HG03139 (cell line): ENCODE results near the gene R3HDM1.
"Not testable (repeated sequence)": the region's sequence is repeated elsewhere in the genome, so short reads cannot be mapped to it uniquely, and the experiment has no call there.

ENCODE experiments used
- ATAC-seq: cut with Tn5 transposase; IDR thresholded peaks from one replicate; pipeline ENCODE4 v1.9.1; 2021; ENCODE audit not compliant: unreplicated experiment

Gene R3HDM1

DNA sequence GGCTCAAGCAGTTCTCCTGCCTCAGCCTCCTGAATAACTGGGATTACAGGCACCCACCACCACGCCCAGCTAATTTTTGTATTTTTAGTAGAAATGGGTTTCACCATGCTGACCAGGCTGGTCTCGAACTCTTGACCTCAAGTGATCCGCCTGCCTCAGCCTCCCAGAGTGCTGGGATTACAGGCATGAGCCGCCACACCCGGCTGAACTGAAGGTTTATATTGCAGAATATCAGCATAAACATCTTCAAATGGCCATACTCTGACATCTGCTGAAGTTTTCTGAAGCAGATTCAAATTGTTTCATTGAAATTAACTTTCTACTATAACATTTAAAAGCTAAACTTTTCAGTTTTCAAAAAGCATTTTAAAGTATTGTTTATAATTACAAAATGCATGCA is 172.8 kb downstream of the R3HDM1 start:
- ATAC-seq: not testable (repeated sequence)

DNA sequence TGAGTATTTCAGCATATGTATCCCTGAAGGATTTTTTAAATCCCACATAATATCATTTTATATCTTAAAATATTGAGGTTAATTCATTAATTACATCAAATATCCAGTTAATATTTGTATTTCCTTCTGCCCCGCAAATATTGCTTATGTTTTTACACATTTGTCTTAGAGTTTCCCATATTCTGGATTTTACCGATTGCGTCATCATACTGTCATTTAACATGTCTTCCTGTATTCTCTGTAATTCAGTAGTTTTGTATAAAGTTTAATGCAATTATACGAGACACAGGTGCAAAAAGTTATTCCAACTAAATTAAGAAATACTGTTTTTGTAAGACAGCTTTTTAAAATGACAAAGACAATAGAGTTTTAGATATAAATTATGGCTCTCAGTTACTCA is 176.9 kb downstream of the R3HDM1 start:
- no peak for ATAC-seq

DNA sequence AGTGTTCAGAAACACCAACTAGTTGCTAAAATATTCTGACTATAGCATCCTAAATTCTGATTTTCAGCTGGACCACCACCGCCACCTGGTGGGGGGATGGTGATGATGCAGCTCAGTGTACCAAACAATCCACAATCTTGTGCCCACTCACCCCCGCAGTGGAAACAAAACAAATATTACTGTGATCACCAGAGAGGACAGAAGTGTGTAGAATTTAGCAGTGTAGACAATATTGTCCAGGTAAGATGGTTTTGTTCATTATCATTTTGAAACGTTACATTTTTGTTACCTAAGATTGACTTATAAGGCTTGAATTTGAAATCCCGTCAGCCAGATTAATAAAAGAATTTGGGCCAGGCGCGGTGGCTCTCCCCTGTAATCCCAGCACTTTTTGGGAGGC is 178.7 kb downstream of the R3HDM1 start:
- peak; percentile 61 for ATAC-seq

DNA sequence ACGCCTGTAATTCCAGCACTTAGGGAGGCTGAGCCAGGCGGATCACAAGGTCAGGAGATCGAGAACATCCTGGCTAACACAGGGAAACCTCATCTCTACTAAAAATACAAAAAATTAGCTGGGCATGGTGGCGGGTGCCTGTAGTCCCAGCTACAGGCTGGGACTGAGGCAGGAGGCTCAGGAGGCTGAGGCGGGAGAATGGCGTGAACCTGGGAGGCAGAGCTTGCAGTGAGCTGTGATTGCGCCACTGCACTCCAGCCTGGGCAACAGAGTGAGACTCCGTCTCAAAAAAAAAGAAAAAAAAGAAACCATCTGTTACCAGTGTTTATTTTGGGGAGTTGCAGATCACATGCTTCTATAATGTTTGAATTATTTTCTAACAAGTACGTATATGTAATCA is 183.8 kb downstream of the R3HDM1 start:
- not testable (repeated sequence) for ATAC-seq

DNA sequence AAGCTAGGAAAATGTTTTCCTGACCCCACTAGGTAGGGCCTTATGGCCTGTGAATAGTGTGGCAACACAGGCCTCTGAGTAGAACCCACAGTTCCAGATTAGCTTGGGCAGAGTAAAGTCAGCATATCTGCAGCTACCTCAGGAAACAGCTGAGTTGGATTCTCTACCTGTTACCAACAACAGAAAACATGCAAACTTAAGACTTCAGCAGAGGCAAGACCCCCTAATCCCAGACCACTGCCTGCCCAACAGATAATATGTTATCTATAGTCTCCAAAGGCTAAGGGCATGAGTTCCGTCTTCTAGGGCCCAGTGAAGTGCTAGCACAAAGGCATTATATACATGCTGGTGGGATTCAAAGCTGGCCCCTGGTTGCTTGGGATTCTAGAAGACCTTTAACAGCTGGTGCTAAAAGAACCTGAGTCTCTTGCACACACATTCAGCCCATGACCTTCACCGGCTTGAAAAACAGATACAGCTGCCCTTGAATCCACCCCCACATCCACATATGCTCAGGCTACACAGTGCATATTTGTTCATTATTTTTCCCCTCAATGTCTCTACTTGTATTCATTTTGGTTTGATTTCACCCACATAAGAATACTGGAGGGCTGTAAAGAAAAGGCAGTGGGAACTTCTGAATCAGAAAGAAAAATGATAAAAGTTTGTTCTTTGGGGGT is 196.9 kb downstream of the R3HDM1 start:
- no peak for ATAC-seq

DNA sequence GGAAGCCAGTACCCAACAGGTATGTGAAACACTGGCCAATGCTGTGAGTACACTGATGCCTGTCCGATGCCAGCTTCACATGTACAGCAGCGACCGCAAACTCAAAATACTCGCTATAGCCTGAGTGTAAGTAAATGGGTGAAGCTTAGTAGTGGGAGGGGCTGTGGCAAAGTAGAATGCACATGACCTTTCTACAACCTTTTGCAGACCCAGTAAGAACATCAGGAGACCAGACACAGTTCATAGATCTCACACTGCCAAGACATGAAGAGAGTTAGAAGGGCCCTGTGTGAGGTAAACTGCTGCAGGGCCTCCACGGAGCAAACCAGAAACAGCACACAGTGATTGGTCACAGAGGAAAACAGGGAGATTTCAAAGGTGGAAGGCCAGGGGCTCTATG is 201.3 kb downstream of the R3HDM1 start:
- ATAC-seq: no peak

DNA sequence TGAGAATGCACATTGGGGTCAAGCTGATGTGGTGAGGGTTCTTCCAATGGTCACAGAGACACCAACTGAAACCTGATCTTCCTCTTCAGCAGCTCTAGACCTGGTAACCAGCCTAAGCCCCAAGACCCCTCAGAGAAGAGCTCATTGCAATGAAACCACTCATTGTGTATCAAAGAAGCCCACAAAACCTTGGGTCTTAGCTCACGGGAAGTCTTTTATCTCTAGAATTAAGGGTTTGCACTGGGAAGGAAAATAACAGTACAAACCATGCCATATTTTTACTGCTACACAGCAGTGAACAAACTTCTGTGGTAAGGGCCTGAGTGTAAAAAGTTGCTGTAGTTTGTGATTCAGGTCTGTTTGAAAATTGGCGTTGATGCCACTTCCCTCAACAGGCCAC is 201.8 kb downstream of the R3HDM1 start:
- ATAC-seq: no peak

DNA sequence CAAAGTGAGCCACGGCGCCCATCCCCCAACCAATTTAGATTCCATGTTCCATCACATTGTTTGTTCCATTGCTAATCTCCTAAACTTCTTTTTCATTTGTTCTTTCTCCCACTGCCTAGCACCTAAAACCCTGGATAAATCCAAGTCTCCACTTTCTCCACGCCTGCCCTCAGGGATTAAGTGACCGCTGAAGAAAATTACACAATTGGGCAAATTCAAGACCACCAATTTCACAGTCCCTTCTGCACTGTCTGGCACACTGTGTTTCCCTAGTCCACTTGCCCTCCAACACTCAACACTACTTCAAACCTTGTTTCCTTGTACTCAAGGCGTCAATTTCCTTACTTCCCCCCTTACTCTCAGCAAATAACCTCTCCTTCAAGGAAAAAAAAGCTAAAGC is 205.3 kb downstream of the R3HDM1 start:
- no peak for ATAC-seq

DNA sequence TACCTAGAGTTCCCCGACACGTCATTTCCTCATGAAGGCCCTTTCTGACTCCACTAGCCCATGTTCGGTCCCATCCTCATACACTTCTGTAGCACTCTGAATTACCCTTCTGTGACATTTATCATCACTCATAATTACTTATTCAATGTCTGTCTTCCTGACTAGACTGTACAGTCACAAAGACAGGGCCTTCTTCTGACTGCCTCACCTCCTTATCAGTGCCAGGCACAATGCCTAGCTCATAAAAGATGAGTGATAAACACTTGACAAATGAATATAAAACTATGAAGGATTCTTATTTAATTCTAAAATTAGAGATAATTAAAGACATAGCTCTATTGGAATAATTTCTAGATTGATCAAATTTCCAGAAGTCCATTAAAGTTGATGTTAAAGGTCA is 208.9 kb downstream of the R3HDM1 start:
- ATAC-seq: no peak

DNA sequence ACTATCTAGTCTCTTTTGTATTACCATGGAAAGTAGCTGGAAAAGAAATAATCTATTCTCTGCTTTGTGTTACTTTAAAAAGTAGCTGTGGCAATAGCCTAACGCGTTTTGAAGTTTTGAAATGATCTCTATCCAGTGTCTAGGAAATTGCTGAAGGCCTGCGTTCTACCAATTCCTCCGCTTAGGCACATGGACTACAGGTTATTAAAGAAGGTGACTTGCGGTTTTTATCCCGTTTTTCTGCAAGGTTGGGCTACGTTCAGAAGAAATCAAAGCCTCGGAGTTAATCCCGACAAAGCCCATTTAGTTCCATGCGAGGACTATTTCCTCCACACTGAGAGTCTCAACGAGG is 209.7 kb downstream of the R3HDM1 start:
- no peak for ATAC-seq

DNA sequence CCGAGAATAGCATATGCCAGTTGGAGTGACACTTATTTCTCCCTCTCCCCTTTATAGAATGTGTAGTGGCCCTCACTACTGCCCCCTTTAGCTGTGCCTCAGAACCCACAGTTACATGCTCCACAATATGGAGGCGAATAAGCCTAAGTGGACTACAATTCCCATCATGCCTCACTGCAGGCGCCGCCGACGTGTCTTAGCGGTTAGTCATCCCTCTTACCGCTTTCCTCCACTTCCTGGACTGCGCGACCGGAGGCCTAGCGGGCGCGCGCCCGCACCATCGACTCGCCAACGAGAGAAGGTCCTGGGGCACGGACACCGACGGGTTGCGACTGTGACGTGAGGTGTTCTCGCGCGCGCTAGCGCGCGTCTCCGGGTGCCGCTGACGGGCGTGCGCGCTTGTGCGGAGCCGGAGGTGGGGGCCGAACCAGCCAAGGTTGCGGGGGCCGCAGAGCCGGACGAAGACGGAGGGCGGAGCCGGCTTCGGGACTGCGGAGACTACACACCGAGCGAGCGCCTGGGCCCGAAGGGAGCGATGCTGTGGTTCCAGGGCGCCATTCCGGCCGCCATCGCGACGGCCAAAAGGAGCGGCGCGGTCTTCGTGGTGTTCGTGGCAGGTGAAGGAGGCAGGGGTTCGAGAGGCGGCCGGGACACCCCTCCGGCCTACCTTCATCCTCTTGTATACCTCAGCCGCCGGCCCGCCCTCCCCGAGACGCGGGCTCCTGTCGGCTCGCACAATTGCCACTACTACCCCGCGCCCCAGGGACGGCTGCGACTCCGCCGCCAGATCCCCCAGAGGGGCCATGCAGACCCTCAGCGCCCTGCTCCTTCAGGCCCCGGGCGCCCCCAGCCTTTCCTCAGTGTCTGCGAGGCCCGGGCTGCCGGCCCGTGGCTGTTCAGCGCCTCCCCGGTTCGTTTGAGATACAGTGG is 210.4 kb downstream of the R3HDM1 start, which contains the start of gene UBXN4:
Gene UBXN4 (plus strand): TSS at position 461 of the 930 bp plus-strand sequence. CDS start 75 bp downstream, at position 536.
- peak; percentile 95 for ATAC-seq

DNA sequence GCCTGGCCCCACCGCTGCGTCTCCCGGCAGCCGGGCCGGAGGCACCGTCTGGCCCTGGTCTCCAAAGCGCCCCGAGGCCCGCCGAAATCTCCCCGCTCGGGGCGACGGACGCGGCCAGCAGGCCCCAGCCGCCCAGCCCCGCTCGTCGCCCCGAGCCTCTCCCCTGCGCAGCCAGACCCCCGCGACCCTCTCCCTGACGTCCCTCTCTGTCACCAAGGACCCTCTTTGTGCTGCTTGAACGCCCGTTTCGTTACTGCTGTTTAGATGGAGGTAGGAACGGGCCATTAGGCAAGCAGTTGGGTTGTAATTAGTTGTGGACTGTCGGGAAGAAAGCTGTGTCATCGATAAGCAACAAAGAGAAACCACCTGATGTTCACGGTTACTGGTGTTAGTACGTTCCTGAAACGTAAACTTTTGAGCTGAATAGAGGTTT is 211.1 kb downstream of the R3HDM1 start:
- peak; percentile 8 for ATAC-seq

DNA sequence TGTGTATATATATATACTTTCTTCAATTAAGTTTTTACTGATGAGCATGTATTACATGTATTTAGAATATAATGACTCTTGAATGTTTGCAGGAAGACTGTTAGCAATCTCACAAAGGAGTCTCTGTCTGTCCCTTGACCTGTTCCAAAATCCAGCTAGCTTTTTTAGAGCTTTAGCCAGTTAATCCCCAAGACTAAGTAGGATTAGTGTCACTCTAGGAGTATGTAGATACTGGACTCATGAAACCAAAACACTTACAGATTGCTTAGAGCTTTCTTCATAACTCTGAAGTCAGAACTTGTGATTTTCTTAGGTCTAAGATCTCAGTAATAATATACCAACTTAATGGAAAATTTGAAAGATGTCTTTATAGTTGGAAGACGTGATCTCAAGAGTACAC is 212.6 kb downstream of the R3HDM1 start:
- no peak for ATAC-seq

DNA sequence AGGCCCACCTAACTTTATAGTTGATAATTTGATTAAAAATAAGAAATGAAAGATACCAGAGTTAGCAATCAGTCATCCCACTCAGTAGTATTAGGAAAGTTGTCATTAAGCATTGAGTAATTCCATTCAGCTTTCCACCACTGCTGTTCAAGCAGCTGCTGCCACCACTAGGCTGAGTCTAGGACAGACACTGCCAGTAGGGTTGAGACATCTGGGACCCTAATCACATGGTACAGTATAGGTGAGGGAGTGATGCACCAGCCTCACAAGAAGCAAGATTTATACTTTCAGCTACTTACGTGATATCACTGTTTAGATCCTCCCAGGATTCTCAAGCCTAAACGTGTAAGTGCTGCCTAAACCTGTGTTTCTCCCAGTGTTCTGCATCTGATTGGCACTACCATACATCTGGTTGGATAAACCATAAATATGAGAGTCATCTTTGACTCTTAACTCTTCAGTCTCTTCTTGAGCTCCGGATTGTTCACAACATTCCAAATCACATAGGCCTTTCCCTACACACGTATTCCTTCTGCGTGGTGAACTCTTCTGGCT is 213.6 kb downstream of the R3HDM1 start:
- ATAC-seq: no peak

DNA sequence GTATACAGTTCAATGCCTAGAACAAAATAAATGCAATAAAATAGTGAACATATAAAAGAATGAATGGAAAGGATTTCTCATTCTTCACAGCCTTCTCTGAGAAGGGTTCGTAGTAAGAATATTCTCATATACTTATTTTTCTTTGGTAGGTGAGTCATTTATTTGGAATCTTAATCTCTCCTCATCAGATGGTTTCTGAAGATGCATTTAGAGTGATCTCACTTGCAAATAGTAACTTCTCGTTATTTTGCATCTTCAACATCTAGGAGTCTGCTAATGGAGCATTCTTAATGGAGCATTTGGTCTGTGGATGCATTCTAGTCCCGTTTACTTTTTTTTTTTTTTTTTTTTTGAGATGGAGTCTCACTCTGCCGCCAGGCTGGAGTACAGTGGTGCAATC is 214.3 kb downstream of the R3HDM1 start:
- no peak for ATAC-seq

DNA sequence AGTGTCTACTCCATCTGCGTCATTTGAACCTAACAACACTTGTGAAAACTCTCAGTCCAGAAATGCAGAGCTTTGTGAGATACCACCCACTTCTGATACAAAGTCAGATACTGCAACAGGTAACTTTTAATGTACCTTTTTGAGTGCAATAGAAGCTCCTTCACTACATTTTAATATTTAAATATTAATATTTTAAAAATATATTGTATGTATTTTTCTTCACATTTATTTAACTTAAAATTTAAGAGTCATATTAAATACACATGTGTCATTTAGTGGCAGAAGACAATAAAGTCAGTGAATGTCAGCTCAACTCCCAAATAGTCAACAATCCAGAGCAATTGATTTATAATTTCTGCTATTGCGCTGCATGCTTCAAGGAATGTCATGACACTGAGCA is 224.3 kb downstream of the R3HDM1 start:
- no peak for ATAC-seq

DNA sequence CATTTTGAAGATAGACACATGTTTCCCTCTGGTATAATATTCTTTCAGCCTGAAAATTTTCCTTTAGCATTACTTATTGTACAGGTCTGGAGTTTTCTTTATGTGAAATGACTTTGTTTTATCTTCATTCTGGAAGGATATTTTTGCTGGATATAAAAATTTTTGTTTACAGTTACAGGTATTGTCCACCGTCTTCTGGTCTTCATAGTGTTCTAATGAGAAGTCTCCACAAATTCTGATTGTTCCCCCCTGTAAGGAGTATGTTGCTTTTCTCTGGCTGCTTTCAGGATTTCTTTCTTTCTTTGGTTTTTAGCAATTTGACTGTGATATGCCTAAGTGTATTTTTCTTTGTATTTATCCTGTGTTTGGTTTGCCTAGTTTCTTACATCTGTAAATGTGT is 225.4 kb downstream of the R3HDM1 start:
- no peak for ATAC-seq

DNA sequence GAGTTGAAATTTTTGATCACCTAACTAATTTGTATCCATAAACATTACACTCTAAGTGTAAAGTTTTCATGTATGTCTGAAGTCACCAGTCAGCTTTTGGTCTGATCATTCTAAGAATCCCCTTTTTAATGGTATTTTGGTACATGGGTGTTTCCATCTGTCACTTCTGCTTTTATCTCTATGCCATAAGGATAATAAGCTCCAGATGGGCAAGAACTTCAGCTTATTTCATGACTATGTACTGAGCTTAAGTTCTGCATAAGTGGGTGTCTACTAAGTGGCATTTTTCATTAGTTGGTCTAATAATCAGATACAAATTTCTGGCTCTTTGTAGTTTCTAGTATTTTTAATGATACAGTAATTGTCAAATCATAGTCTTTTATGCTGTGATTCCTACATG is 230.7 kb downstream of the R3HDM1 start:
- no peak for ATAC-seq

DNA sequence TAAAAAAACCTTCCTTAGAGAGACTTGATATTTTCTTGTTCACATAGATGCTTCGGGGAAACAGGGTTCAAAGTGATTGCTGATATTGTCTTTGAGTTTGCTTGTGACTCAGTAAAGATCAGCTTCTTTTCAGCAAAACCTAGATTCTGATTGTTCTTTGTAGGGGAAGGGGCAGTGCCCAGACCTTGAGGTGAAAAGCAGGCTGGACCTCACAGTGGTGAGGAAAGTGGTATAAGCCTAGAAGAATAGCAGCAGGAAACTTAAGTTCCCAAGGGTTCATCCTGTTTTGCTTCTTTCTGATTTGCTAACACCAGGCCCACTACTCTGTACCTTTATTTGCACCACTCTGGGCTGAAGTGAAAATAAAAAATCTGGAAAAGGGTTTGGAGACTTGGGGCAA is 231.2 kb downstream of the R3HDM1 start:
- ATAC-seq: no peak

DNA sequence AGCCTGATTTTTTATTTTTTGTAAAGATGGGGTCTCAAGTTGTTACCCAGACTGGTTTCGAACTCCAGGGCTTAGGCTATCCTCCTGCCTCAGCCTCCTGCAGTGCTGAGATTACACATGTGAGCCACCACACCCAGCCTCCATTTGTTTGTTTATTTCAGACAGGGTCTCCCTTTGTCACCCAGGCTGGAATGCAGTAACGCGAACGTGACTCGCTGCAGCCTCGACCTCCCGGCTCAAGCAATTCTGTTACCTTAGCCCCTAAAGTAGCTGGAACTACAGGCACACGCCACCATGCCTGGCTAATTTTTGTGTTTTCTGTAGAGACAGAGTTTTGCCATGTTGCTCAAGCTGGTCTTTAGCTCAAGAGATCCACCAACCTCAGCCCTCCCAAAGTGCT is 237.6 kb downstream of the R3HDM1 start:
- ATAC-seq: no peak

DNA sequence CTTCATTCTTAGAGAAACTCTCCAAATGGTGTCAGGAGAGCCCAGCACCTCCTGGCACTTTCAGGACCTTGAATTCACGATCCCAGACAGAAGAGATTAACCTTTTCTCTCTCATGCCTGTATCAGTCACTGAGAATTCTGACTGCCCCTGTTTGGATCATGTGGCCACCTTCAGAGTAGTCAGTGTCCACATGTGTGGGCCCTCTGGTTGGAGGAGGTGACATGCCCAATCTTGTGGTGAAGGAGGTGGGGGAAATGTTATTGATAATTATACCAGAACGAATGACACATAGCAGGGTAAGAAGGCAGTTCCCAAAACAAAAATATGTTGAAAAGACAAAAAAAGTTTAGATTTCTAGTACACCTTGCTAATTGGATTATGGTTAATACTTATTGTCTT is 242.0 kb downstream of the R3HDM1 start:
- no peak for ATAC-seq

DNA sequence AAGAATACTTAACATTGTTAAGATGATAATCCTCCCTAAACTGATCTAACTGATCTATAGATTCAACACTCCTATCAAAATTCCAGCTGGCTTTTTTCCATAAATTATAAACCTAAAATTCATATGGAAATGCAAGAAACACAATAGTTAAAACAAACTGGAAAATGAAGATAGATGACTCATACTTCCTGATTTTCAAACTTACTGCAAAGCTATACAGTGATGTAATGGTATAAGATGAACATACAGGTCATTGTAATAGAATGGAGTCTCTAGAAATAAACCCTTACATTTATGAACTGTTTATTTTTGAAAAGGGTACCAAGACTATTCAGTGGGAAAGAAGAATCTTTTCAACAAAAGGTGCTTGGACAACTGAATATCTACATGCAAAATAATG is 242.6 kb downstream of the R3HDM1 start:
- no peak for ATAC-seq
